Heart right ventricle (tissue), 16 donors: ENCODE measurements around the gene PTPRD. TPM values are rescaled to one million over a fixed set of nuclear protein-coding genes. Genes with fewer than 3 reads are reported as not detected.

ENCODE experiments used
- ATAC-seq, 8 donors: fragments of 200-7000 bp; cut with Tn5 transposase; one replicate each; pipeline ENCODE4 v1.9.1; 2020; ENCODE audit warnings: mild to moderate bottlenecking in 8 of 8, moderate library complexity in 8 of 8, moderate number of reproducible peaks in 1 of 8
- DNase-seq, 2 donors: peaks; one replicate each; pipeline ENCODE4 v3.0.0-alpha.2; 2020
- H3K27ac ChIP-seq, 10 donors: fragments of 200-600 bp; sonication (generic) in 2 of 10; one replicate each; pipeline versions ENCODE4 v1.5.0 to v1.8.0; 2020 to 2022; ENCODE audit warnings: mild to moderate bottlenecking in 3 of 10
- H3K27me3 ChIP-seq, 7 donors: fragments of 200-600 bp; one replicate each; pipeline ENCODE4 v1.8.0; 2021 to 2022; ENCODE audit warnings: mild to moderate bottlenecking in 2 of 7
- H3K36me3 ChIP-seq, 9 donors: fragments of 200-600 bp; sonication (generic) in 1 of 9; one replicate each; pipeline versions ENCODE4 v1.5.0 to v1.8.0; 2020 to 2022; ENCODE audit warnings: mild to moderate bottlenecking in 2 of 9
- H3K4me1 ChIP-seq, 9 donors: fragments of 200-600 bp; sonication (generic) in 1 of 9; one replicate each; pipeline versions ENCODE4 v1.5.0 to v1.8.0; 2020 to 2022; ENCODE audit warnings: mild to moderate bottlenecking in 4 of 9
- H3K4me3 ChIP-seq, 10 donors: fragments of 200-600 bp; sonication (generic) in 2 of 10; one replicate each; pipeline versions ENCODE4 v1.5.0 to v1.8.0; 2020 to 2022; ENCODE audit warnings: mild to moderate bottlenecking in 7 of 10, moderate library complexity in 2 of 10
- H3K9me3 ChIP-seq, 11 donors: fragments of 200-600 bp in 10 of 11; sonication (generic) in 2 of 11; one replicate each; pipeline versions ENCODE4 v1.5.0 to v1.8.0; 2013 to 2022; ENCODE audit warnings: mild to moderate bottlenecking in 2 of 11, control low read depth in 1 of 11, moderate library complexity in 1 of 11
- WGBS, 2 donors: extraction: QIAGEN DNeasy Blood & Tissue Kit; methylation state at CpG; one replicate each; pipeline ENCODE4 v1.1.7; 2013; ENCODE audit warnings: inconsistent platforms in 1 of 2; 5-methylcytosine and 5-hydroxymethylcytosine counted together
- intact Hi-C, 10 donors: fragments of 100-400 bp; cut with DNase I; formaldehyde crosslinking; loops; one replicate each; pipeline versions ENCODE4 v1.11.1 to v1.14.2; 2022
- polyA plus RNA-seq, 2 donors: library from polyadenylated mRNA; stranded (reverse); fragments of 200-250 nt; gene quantifications; one replicate each; pipeline ENCODE4 v1.2.3, GENCODE V29; 2013
- total RNA-seq, 10 donors: library from RNA; stranded (reverse); fragmentation: NEBNext Ultra II Directional in 3 of 10; extraction: Animal tissue kit (Norgen Biotek cat#: 25700) in 3 of 10; gene quantifications; one replicate each; pipeline versions ENCODE4 v1.2.1 to v1.2.4, GENCODE V29; 2021 to 2023
- TF ChIP-seq, protein P1 (sequence below), 9 donors: fragments of 200-600 bp; sonication (generic) in 2 of 9; IDR thresholded peaks; one replicate each; pipeline versions ENCODE4 v1.5.0 to v1.8.0; 2021 to 2022; ENCODE audit warnings: antibody characterized with exemption in 9 of 9, mild to moderate bottlenecking in 5 of 9, moderate library complexity in 1 of 9
- donor health status: Arrhythmogenic right ventricular cardiomyopathy.
- donor health status: ischemic (EF 13 %, LVEDD 7.1; RV severe dilation, severe dysfunction).
- donor health status: healthy with polysubstance abuse.
- donor health status: DM: no; HTN: yes; CAD: no.
- donor health status: DM: no; HTN: no; CAD: no.
- donor health status: ischemic (EF 25% LVEDD 6.9; RV normal size, moderate dysfunction).
- donor health status: ischemic (EF 25% LVEDD 5.7; RV mildly dilated, moderate dysfunction).
- donor health status: healthy.
- donor health status: DM: yes; HTN: yes; CAD: no.
- donor health status: Ischemic cardiomyopathy.
- donor health status: ischemic (EF 35%, LVEDD 5.7; RV mildly dilated, moderate dysfunction).
- donor health status: nonischemic (EF 11% LVEDD 7.7; RV severe dilation, severe dysfunction).
- donor health status: DM: yes; HTN: yes; CAD: no.
- donor health status: PGD.
- donor health status: ischemic (EF 29% LVEDD 5.4; RV normal size, mild dysfunction).
- donor health status: nonischemic (EF 23%, LVEDD 6.1; RV moderate dilation, normal function).

PTPRD gene
- total and polyA plus RNA-seq, 12 donors, result 1.4 to 25.2 (median 13.0) TPM

- WGBS, 2 donors, result 75 to 77% methylated on average over 2 of the region's 2 CpGs
- Histone ChIP-seq H3K4me1 (peaks cover 0 to 16% (median 0%) of the 10 kb centered on the region in 9 donors), H3K27ac (no peak overlapping the region), H3K36me3 (no peaks in the 10 kb centered on the region), H3K9me3 (no peaks in the 10 kb centered on the region), H3K4me3 (no peak overlapping the region), H3K27me3 (no peaks in the 10 kb centered on the region)
- TF ChIP-seq, protein P1, sequence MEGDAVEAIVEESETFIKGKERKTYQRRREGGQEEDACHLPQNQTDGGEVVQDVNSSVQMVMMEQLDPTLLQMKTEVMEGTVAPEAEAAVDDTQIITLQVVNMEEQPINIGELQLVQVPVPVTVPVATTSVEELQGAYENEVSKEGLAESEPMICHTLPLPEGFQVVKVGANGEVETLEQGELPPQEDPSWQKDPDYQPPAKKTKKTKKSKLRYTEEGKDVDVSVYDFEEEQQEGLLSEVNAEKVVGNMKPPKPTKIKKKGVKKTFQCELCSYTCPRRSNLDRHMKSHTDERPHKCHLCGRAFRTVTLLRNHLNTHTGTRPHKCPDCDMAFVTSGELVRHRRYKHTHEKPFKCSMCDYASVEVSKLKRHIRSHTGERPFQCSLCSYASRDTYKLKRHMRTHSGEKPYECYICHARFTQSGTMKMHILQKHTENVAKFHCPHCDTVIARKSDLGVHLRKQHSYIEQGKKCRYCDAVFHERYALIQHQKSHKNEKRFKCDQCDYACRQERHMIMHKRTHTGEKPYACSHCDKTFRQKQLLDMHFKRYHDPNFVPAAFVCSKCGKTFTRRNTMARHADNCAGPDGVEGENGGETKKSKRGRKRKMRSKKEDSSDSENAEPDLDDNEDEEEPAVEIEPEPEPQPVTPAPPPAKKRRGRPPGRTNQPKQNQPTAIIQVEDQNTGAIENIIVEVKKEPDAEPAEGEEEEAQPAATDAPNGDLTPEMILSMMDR (IDR thresholded peaks at IDR 0.05), result no peak
- intact Hi-C loops, result loop anchor here in 1 of 10 donors (10.0 kb wide), 1 partner anchor 161 kb away; no protein-coding TSS in a partner anchor
- ATAC-seq (no peak), DNase-seq (no peak)
Measured at GRCh38 chr9:8826281-8826680, 1786.5 kb downstream of the PTPRD start.

DNA sequence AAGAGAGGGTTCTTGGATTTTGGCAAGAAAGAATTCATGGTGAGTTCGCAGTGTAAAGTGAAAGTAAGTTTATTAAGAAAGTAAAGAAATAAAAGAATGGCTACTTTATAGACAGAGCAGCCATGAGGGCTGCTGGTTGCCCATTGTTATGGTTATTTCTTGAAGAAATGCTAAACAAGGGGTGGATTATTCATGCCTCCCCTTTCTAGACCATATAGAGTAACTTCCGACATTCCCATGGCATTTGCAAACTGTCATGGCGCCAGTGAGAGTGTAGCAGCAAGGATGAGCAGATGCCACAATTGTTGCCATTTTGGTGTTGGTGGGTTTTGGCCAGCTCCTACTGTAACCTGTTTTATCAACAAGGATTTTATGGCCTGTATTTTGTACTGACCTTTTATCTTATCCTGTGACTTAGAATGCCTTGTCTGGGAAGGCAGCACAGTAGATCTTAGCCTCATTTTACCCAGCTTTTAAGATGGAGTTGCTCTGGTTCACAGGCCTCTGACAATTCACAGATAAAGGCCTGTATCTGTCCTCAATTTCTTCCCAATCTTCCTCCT lies 1787.1 kb downstream of the PTPRD start:
- no peaks in the 10 kb centered on the region for H3K36me3 ChIP-seq
- TF ChIP-seq, protein P1 (IDR thresholded peaks at IDR 0.05), result no peak
- no peaks in the 10 kb centered on the region for H3K9me3 ChIP-seq
- no peaks in the 10 kb centered on the region for H3K27me3 ChIP-seq
- intact Hi-C loops, result loop anchor here in 1 of 10 donors (10.0 kb wide), 1 partner anchor 161 kb away; no protein-coding TSS in a partner anchor
- 52 to 69% methylated on average over 3 of the region's 3 CpGs for WGBS, 2 donors
- H3K4me1 ChIP-seq, result peaks cover 0 to 16% (median 0%) of the 10 kb centered on the region in 9 donors
- ATAC-seq, result no peak
- no peak for DNase-seq
- no peak overlapping the region for H3K27ac ChIP-seq
- H3K4me3 ChIP-seq, result peak overlapping the region in 1 of 10 donors; percentile 21

DNA sequence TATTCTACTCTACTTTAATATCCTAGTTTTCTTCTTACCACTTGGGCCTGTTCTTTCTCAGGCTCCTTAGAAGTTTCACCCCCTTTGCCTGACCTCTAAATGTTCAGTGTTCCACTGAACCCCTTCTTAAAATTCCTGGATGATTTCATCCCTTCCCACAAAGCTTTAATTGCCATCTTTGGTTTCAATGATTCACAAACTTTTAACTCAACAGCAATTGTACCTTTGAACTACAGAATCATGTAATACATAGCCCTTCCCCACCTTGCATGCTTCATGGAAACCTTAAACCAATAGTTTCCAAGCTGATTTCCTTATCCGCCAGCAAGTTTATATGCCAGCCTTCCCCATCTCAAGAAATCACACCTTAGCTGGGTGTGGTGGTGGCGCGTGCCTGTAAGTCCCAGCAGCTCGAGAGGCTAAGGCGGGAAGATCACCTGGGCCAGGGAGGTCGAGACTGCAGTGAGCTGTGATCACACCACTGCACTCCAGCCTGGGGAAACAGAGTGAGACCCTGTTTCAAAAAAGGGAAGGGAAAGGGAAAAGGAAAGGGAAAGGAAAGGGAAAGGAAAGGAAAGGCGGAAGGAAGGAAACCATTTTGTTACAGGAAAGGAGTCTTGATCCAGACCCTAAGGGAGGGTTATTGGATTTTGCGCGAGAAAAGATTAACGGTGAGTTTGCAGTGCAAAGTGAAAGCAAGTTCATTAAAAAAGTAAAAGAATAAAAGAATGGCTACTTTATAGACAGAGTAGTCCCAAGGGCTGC lies 1789.5 kb downstream of the PTPRD start:
- no peak overlapping the region for H3K4me3 ChIP-seq
- no peak overlapping the region for H3K27ac ChIP-seq
- H3K9me3 ChIP-seq, result no peaks in the 10 kb centered on the region
- no peak for DNase-seq
- intact Hi-C loops, result loop anchor here in 1 of 10 donors (10.0 kb wide), 1 partner anchor 159 kb away; no protein-coding TSS in a partner anchor
- no peak for ATAC-seq
- H3K27me3 ChIP-seq, result no peaks in the 10 kb centered on the region
- peaks cover 0 to 16% (median 0%) of the 10 kb centered on the region in 9 donors for H3K4me1 ChIP-seq
- TF ChIP-seq, protein P1 (IDR thresholded peaks at IDR 0.05), result no peak
- no peaks in the 10 kb centered on the region for H3K36me3 ChIP-seq
- 94 to 95% methylated on average over 10 of the region's 10 CpGs for WGBS, 2 donors

DNA sequence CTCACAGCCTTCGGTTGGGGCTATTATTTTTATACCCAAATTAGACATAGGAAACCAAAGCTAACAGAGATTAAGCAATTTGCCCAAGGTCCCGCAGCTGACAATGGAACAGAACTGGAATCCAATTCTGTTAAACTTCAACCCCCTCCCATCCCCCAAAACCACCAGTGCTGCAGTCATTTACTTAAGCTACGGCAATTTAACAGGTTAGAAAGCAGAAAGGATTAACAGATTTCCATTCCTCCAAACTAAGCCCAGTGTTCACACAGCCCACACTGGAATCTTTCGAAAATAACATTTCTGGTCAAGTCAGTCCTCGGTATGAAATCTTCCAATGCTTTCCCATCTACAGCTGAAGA lies 1790.2 kb downstream of the PTPRD start:
- ATAC-seq (no peak), DNase-seq (no peak)
- Histone ChIP-seq H3K36me3 (no peaks in the 10 kb centered on the region), H3K27ac (no peak overlapping the region), H3K9me3 (no peaks in the 10 kb centered on the region), H3K4me1 (peaks cover 0 to 16% (median 0%) of the 10 kb centered on the region in 9 donors), H3K4me3 (no peak overlapping the region), H3K27me3 (no peaks in the 10 kb centered on the region)
- TF ChIP-seq, protein P1 (IDR thresholded peaks at IDR 0.05), result no peak
- 90 to 93% methylated on average over 5 of the region's 5 CpGs for WGBS, 2 donors
- intact Hi-C loops, result loop anchor here in 1 of 10 donors (10.0 kb wide), 1 partner anchor 158 kb away; no protein-coding TSS in a partner anchor
